ENCODE results near the gene UGT1A3. TPM values are rescaled to one million over a fixed set of nuclear protein-coding genes. Genes with fewer than 3 reads are reported as not detected.

UGT1A3 gene
- total RNA-seq, 5 donors from 2014 or later (not counting 1 experiment from before 2014, with no cell fraction given): not detected

DNA sequence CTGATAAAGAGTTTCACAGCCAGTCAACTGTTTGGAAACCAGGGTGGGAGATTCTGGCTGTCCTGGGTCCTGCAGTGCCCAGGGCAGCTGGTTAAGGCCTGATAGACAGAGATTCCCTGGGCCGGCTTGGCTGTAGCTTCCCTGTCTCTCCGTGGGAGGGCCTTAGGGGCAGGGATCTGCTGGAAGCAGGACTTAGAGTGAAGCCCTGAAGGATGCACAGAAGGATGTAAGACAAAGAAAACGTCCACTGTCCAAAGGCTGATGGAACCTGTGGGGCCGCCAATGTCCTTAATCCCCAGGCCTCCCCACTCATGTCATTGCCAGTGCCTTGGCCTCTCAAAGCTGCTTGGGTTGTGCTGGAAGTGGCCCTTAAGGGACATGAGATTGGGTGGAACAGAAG lies 82.2 kb downstream of the UGT1A3 start:
- no peak overlapping the region for H3K4me3 ChIP-seq (ENCODE audit: control insufficient read depth in 1 of 2, extremely low read depth in 1 of 2, low read length in 1 of 2)
- Mint-ChIP-seq H3K9me3 (no peaks in the 10 kb centered on the region), H3K4me3 (no peak overlapping the region), H3K27ac (no peak overlapping the region), H3K4me1 (no peaks in the 10 kb centered on the region), H3K36me3 (no peaks in the 10 kb centered on the region), H3K27me3 (peaks cover 5 to 30% of the 10 kb centered on the region in 2 donors)
- ChIA-PET POLR2A (no interaction called here), CTCF (no interaction called here)
- H3K4me1 ChIP-seq (ENCODE audit: control insufficient read depth in 1 of 2, extremely low read depth in 1 of 2, insufficient read depth in 2 of 2, low read length in 2 of 2): no peaks in the 10 kb centered on the region
- H3K27me3 ChIP-seq (replicated peaks in 1 of 2; ENCODE audit: control insufficient read depth in 2 of 2, extremely low read depth in 1 of 2, insufficient read depth in 2 of 2, low read length in 1 of 2): peaks cover 0 to 38% of the 10 kb centered on the region in 2 experiments
- no peak overlapping the region for H3K27ac ChIP-seq (ENCODE audit: low read length)
- no peaks in the 10 kb centered on the region for H3K36me3 ChIP-seq (ENCODE audit: control insufficient read depth in 2 of 2, extremely low read depth in 1 of 2, insufficient read depth in 1 of 2, low read length in 1 of 2)
- 66% methylated on average over 3 of the region's 4 CpGs for WGBS (ENCODE audit: insufficient coverage)
- ATAC-seq (replicated peaks in 1 of 4): no peak
- peak in 2 of 35 experiments; percentile 2 to 9 for DNase-seq
- no peaks in the 10 kb centered on the region for H3K9me3 ChIP-seq

DNA sequence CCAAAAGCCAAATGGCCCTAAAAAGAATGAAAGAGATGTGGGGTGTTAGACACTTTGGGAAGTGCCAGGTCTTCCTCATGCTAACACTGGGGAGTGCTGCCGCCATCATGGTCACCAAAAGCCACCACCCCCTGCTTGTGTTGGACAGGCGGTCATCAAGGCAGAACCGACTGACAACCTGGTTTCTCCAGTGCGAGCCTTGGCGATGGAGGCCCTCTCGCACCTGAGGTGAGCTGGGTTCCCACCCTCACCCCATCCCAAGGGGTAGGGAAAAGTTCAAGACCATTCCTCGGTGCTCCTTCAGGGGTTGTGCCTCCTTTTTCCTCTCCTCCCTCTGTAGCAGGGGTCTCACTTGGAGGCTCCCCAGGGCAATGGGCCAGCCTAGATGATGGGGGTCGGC lies 82.9 kb downstream of the UGT1A3 start:
- Mint-ChIP-seq H3K4me1 (no peaks in the 10 kb centered on the region), H3K27me3 (peaks cover 8 to 35% of the 10 kb centered on the region in 2 donors), H3K9me3 (no peaks in the 10 kb centered on the region), H3K36me3 (no peaks in the 10 kb centered on the region), H3K4me3 (no peak overlapping the region), H3K27ac (no peak overlapping the region)
- 55% methylated on average over 2 of the region's 8 CpGs for WGBS (ENCODE audit: insufficient coverage)
- Histone ChIP-seq H3K4me1 (ENCODE audit: control insufficient read depth in 1 of 2, extremely low read depth in 1 of 2, insufficient read depth in 2 of 2, low read length in 2 of 2) (no peaks in the 10 kb centered on the region), H3K9me3 (no peaks in the 10 kb centered on the region), H3K27me3 (replicated peaks in 1 of 2; ENCODE audit: control insufficient read depth in 2 of 2, extremely low read depth in 1 of 2, insufficient read depth in 2 of 2, low read length in 1 of 2) (peaks cover 0 to 39% of the 10 kb centered on the region in 2 experiments), H3K36me3 (ENCODE audit: control insufficient read depth in 2 of 2, extremely low read depth in 1 of 2, insufficient read depth in 1 of 2, low read length in 1 of 2) (no peaks in the 10 kb centered on the region), H3K4me3 (ENCODE audit: control insufficient read depth in 1 of 2, extremely low read depth in 1 of 2, low read length in 1 of 2) (no peak overlapping the region), H3K27ac (ENCODE audit: low read length) (no peak overlapping the region)
- ATAC-seq (replicated peaks in 1 of 4) (no peak), DNase-seq (peak in 1 of 35 experiments; percentile 9)
- POLR2A ChIA-PET: no interaction called here
- CTCF ChIA-PET: no interaction called here

DNA sequence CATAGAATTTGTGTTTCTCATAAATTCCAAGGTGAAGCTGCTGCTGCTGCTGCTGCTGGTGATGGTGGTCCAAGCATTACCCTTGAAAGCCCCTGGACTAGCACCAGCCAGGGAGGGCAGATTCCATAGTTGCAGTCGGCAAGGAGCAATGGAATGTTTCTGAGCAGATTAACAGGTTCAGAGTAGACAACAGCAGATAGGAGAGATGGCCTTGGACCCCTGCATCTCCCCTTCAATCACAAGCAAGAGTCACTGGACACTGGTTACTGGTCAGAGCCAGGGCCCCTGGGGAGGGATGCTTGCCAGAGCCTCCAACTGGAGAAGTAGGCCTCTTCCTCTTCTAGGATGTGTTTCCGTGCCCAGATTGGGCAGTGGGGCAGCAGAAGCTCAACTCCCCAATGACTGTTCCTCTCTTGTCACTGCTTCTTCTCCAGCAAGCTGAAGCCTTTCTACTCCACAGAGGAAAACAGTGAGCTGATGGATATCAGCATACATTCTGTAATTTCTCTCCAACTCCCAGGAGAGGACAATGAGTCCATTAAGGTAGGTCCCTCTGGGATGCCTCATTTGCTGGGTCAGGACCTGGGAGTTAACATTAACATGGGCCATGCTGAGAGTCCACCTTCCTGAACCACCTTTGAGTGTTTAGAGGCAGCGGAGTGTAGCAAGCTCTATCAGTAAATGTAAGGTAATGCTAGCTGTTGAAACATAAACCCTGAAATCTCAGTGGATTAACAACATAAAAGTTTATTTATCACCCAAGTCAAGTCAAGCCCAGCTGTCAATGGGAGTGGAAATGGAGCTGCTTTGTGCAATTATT lies 84.6 kb downstream of the UGT1A3 start:
- WGBS (ENCODE audit: insufficient coverage): 58% methylated on average over 1 of the region's 3 CpGs
- Mint-ChIP-seq H3K4me3 (no peak overlapping the region), H3K27me3 (peaks cover 16 to 40% of the 10 kb centered on the region in 2 donors), H3K4me1 (peaks cover 0 to 5% (median 0%) of the 10 kb centered on the region in 3 donors), H3K27ac (no peak overlapping the region), H3K9me3 (no peaks in the 10 kb centered on the region), H3K36me3 (no peaks in the 10 kb centered on the region)
- ChIA-PET CTCF (no interaction called here), POLR2A (no interaction called here)
- ATAC-seq (replicated peaks in 1 of 4) (no peak), DNase-seq (peak in 1 of 35 experiments; percentile 9)
- peaks cover 0 to 41% of the 10 kb centered on the region in 2 experiments for H3K27me3 ChIP-seq (replicated peaks in 1 of 2; ENCODE audit: control insufficient read depth in 2 of 2, extremely low read depth in 1 of 2, insufficient read depth in 2 of 2, low read length in 1 of 2)
- no peak overlapping the region for H3K27ac ChIP-seq (ENCODE audit: low read length)
- no peaks in the 10 kb centered on the region for H3K36me3 ChIP-seq (ENCODE audit: control insufficient read depth in 2 of 2, extremely low read depth in 1 of 2, insufficient read depth in 1 of 2, low read length in 1 of 2)
- no peaks in the 10 kb centered on the region for H3K9me3 ChIP-seq
- no peak overlapping the region for H3K4me3 ChIP-seq (ENCODE audit: control insufficient read depth in 1 of 2, extremely low read depth in 1 of 2, low read length in 1 of 2)
- no peaks in the 10 kb centered on the region for H3K4me1 ChIP-seq (ENCODE audit: control insufficient read depth in 1 of 2, extremely low read depth in 1 of 2, insufficient read depth in 2 of 2, low read length in 2 of 2)

DNA sequence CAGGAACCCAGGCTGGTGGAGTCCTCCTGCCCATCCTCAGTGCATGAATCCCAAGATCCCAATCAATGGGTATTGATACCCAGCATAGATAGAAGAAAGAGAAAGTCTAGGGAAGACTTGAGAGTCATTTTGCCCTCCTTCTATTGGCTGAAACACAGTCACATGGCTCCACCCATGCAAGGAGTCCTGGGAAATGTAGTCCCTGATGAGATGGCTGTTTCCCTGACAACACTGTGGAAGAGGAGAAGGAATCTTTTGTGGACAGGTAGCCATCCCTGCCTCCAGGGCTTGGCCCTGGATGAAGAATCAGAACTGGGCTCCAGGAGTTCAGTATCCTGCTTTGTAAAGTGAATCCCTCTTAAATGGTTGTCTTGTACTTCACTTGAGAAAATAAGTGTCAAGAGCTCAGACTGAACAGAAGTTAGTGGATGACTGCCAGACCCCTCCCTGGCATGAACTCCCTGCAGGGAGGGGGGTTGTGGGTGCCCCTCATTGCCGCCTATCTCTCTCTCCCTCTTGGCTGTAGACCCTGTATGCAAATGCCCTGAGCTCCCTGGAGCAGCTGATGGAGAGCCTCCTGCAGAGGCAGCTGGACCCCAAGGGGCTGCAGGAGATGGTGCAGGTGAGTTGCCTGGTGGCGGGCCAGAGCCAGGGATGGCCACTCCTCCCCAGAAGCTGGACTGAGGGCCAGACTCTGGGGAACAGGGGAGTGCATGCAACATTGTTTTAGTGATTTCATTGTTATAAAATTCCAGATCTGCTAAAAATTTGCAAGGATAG lies 85.4 kb downstream of the UGT1A3 start:
- Histone ChIP-seq H3K27me3 (replicated peaks in 1 of 2; ENCODE audit: control insufficient read depth in 2 of 2, extremely low read depth in 1 of 2, insufficient read depth in 2 of 2, low read length in 1 of 2) (peaks cover 0 to 38% of the 10 kb centered on the region in 2 experiments), H3K36me3 (ENCODE audit: control insufficient read depth in 2 of 2, extremely low read depth in 1 of 2, insufficient read depth in 1 of 2, low read length in 1 of 2) (no peaks in the 10 kb centered on the region), H3K27ac (ENCODE audit: low read length) (no peak overlapping the region), H3K9me3 (no peaks in the 10 kb centered on the region), H3K4me1 (ENCODE audit: control insufficient read depth in 1 of 2, extremely low read depth in 1 of 2, insufficient read depth in 2 of 2, low read length in 2 of 2) (no peaks in the 10 kb centered on the region), H3K4me3 (ENCODE audit: control insufficient read depth in 1 of 2, extremely low read depth in 1 of 2, low read length in 1 of 2) (no peak overlapping the region)
- Mint-ChIP-seq H3K27ac (no peak overlapping the region), H3K9me3 (no peaks in the 10 kb centered on the region), H3K4me3 (no peak overlapping the region), H3K4me1 (peaks cover 0 to 5% (median 0%) of the 10 kb centered on the region in 3 donors), H3K27me3 (peaks cover 16 to 38% of the 10 kb centered on the region in 2 donors), H3K36me3 (no peaks in the 10 kb centered on the region)
- DNase-seq (peak in 2 of 35 experiments; percentile 10 to 18), ATAC-seq (replicated peaks in 1 of 4) (no peak)
- 43% methylated on average over 1 of the region's 2 CpGs for WGBS (ENCODE audit: insufficient coverage)
- CTCF ChIA-PET: no interaction called here
- POLR2A ChIA-PET: no interaction called here

DNA sequence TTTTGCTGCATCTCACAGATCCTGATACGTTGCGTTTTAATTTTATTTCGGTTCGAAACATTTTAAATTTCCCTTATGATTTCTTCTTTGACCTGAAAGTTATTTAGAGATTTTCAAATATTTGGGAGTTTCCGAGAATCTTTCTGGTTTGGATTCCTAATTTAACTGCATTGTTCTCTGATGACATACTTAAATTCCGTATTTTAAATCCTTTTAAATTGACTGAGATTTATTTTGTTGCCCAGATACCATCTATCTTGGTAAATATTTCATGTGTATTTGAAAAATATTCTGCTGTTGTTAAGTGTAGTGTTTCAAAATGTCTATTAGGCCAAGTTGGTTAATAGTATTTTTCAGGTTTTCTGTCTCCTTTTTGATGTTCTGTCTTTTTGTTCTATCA lies 87.0 kb downstream of the UGT1A3 start:
- POLR2A ChIA-PET: no interaction called here
- H3K27me3 ChIP-seq (replicated peaks in 1 of 2; ENCODE audit: control insufficient read depth in 2 of 2, extremely low read depth in 1 of 2, insufficient read depth in 2 of 2, low read length in 1 of 2): peaks cover 0 to 48% of the 10 kb centered on the region in 2 experiments
- H3K4me3 ChIP-seq (ENCODE audit: control insufficient read depth in 1 of 2, extremely low read depth in 1 of 2, low read length in 1 of 2): no peak overlapping the region
- Mint-ChIP-seq H3K4me1 (peaks cover 0 to 5% (median 0%) of the 10 kb centered on the region in 3 donors), H3K36me3 (no peaks in the 10 kb centered on the region), H3K27ac (no peak overlapping the region), H3K4me3 (no peak overlapping the region), H3K27me3 (peaks cover 14 to 39% of the 10 kb centered on the region in 2 donors), H3K9me3 (no peaks in the 10 kb centered on the region)
- no peaks in the 10 kb centered on the region for H3K9me3 ChIP-seq
- no peaks in the 10 kb centered on the region for H3K4me1 ChIP-seq (ENCODE audit: control insufficient read depth in 1 of 2, extremely low read depth in 1 of 2, insufficient read depth in 2 of 2, low read length in 2 of 2)
- no peaks in the 10 kb centered on the region for H3K36me3 ChIP-seq (ENCODE audit: control insufficient read depth in 2 of 2, extremely low read depth in 1 of 2, insufficient read depth in 1 of 2, low read length in 1 of 2)
- ATAC-seq (replicated peaks in 1 of 4): no peak
- WGBS (ENCODE audit: insufficient coverage): no CpG with 5 or more reads among the region's 6 CpGs
- CTCF ChIA-PET: no interaction called here
- no peak for DNase-seq
- no peak overlapping the region for H3K27ac ChIP-seq (ENCODE audit: low read length)

DNA sequence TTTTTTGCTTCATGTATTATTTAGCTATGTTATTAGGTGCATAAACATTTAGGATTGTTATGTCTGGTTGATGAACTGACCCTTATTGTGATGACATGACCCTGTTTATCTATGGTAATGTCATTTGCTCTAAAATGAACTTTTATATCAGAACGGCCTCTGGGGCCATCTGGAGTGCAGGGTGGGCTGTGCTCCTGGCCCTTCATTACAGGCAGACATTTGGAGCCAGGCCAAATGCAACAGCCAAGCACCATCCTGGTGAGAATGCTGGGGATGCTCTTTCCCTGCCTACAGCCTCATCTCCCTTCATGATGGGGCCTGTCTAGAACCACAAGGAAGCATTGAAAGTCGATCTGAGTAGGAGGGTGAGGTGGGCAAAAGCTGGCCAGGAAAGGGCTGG lies 87.5 kb downstream of the UGT1A3 start:
- peaks cover 0 to 47% of the 10 kb centered on the region in 2 experiments for H3K27me3 ChIP-seq (replicated peaks in 1 of 2; ENCODE audit: control insufficient read depth in 2 of 2, extremely low read depth in 1 of 2, insufficient read depth in 2 of 2, low read length in 1 of 2)
- H3K27ac Mint-ChIP-seq: no peak overlapping the region
- H3K36me3 ChIP-seq (ENCODE audit: control insufficient read depth in 2 of 2, extremely low read depth in 1 of 2, insufficient read depth in 1 of 2, low read length in 1 of 2): no peaks in the 10 kb centered on the region
- ATAC-seq (replicated peaks in 1 of 4): no peak
- no peaks in the 10 kb centered on the region for H3K4me1 ChIP-seq (ENCODE audit: control insufficient read depth in 1 of 2, extremely low read depth in 1 of 2, insufficient read depth in 2 of 2, low read length in 2 of 2)
- no peaks in the 10 kb centered on the region for H3K9me3 Mint-ChIP-seq
- CTCF ChIA-PET: no interaction called here
- no peaks in the 10 kb centered on the region for H3K9me3 ChIP-seq
- H3K4me3 Mint-ChIP-seq: no peak overlapping the region
- no peaks in the 10 kb centered on the region for H3K36me3 Mint-ChIP-seq
- peaks cover 14 to 38% of the 10 kb centered on the region in 2 donors for H3K27me3 Mint-ChIP-seq
- no CpG with 5 or more reads among the region's 2 CpGs for WGBS (ENCODE audit: insufficient coverage)
- H3K4me1 Mint-ChIP-seq: peaks cover 0 to 5% (median 0%) of the 10 kb centered on the region in 3 donors
- no peak overlapping the region for H3K27ac ChIP-seq (ENCODE audit: low read length)
- POLR2A ChIA-PET: no interaction called here
- H3K4me3 ChIP-seq (ENCODE audit: control insufficient read depth in 1 of 2, extremely low read depth in 1 of 2, low read length in 1 of 2): no peak overlapping the region
- DNase-seq: peak in 1 of 35 experiments; percentile 5
